ENCODE measurements around the gene PRR3. TPM values are rescaled to one million over a fixed set of nuclear protein-coding genes. Genes with fewer than 3 reads are reported as not detected.

The PRR3 gene
- total and polyA plus RNA-seq, 9 of the 15 experiments (the other 6 are each of a cell fraction or from before 2014, with no cell fraction given) = 23.5 to 59.6 (median 28.8) TPM

DNA sequence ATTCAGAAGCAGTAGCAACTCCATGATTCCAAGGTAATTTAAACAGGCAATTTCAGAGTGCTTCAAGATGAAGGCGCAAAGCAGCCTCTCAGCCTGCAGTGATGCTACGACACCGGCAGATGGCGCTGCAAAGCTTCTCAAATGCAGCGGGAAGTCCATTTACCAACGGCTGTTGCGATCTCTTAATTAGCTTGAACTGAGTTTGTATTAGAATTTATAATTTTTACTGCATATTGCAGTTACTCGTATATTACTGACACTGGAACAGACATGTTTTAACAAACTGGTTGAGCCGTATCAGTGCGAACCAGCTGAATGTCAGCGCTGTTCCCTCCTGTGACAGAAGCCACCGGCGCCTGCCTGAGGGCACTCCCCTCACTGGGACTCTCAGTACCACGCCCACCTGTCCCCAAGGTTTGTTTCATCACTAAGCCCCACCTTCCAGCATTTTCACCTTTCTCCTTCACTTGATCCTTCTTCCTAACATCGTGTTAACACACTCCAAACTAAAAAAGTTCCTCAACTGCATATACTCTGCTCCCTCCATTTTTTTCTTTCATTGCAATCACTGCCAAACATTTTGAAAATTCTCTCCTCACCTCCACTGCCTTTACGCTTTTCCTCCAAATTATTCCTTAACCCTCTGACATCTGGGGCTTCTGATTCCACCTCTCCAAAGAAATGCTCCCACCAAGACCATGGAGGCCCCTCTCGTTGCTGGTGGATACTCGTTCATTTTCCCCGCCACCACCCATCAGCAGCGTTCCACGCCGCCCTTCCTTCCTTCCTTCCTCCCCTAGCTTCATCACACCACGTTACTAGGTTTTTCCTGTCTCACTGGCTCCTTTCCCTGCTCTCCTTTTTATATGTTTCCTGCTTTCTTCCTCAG is 15.3 kb upstream of the PRR3 start (continued):
- TF ChIP-seq, protein P1, sequence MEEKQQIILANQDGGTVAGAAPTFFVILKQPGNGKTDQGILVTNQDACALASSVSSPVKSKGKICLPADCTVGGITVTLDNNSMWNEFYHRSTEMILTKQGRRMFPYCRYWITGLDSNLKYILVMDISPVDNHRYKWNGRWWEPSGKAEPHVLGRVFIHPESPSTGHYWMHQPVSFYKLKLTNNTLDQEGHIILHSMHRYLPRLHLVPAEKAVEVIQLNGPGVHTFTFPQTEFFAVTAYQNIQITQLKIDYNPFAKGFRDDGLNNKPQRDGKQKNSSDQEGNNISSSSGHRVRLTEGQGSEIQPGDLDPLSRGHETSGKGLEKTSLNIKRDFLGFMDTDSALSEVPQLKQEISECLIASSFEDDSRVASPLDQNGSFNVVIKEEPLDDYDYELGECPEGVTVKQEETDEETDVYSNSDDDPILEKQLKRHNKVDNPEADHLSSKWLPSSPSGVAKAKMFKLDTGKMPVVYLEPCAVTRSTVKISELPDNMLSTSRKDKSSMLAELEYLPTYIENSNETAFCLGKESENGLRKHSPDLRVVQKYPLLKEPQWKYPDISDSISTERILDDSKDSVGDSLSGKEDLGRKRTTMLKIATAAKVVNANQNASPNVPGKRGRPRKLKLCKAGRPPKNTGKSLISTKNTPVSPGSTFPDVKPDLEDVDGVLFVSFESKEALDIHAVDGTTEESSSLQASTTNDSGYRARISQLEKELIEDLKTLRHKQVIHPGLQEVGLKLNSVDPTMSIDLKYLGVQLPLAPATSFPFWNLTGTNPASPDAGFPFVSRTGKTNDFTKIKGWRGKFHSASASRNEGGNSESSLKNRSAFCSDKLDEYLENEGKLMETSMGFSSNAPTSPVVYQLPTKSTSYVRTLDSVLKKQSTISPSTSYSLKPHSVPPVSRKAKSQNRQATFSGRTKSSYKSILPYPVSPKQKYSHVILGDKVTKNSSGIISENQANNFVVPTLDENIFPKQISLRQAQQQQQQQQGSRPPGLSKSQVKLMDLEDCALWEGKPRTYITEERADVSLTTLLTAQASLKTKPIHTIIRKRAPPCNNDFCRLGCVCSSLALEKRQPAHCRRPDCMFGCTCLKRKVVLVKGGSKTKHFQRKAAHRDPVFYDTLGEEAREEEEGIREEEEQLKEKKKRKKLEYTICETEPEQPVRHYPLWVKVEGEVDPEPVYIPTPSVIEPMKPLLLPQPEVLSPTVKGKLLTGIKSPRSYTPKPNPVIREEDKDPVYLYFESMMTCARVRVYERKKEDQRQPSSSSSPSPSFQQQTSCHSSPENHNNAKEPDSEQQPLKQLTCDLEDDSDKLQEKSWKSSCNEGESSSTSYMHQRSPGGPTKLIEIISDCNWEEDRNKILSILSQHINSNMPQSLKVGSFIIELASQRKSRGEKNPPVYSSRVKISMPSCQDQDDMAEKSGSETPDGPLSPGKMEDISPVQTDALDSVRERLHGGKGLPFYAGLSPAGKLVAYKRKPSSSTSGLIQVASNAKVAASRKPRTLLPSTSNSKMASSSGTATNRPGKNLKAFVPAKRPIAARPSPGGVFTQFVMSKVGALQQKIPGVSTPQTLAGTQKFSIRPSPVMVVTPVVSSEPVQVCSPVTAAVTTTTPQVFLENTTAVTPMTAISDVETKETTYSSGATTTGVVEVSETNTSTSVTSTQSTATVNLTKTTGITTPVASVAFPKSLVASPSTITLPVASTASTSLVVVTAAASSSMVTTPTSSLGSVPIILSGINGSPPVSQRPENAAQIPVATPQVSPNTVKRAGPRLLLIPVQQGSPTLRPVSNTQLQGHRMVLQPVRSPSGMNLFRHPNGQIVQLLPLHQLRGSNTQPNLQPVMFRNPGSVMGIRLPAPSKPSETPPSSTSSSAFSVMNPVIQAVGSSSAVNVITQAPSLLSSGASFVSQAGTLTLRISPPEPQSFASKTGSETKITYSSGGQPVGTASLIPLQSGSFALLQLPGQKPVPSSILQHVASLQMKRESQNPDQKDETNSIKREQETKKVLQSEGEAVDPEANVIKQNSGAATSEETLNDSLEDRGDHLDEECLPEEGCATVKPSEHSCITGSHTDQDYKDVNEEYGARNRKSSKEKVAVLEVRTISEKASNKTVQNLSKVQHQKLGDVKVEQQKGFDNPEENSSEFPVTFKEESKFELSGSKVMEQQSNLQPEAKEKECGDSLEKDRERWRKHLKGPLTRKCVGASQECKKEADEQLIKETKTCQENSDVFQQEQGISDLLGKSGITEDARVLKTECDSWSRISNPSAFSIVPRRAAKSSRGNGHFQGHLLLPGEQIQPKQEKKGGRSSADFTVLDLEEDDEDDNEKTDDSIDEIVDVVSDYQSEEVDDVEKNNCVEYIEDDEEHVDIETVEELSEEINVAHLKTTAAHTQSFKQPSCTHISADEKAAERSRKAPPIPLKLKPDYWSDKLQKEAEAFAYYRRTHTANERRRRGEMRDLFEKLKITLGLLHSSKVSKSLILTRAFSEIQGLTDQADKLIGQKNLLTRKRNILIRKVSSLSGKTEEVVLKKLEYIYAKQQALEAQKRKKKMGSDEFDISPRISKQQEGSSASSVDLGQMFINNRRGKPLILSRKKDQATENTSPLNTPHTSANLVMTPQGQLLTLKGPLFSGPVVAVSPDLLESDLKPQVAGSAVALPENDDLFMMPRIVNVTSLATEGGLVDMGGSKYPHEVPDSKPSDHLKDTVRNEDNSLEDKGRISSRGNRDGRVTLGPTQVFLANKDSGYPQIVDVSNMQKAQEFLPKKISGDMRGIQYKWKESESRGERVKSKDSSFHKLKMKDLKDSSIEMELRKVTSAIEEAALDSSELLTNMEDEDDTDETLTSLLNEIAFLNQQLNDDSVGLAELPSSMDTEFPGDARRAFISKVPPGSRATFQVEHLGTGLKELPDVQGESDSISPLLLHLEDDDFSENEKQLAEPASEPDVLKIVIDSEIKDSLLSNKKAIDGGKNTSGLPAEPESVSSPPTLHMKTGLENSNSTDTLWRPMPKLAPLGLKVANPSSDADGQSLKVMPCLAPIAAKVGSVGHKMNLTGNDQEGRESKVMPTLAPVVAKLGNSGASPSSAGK (IDR thresholded peaks at IDR 0.05) = no peak
- TF ChIP-seq TBL1XR1 (IDR thresholded peaks at IDR 0.05; ENCODE audit: low read length in 2 of 2) (0 out of 4 replicates have a peak, but pooled peaks of 1 of the 2 experiments have one; percentile 21), C11orf30 (IDR thresholded peaks at IDR 0.05; ENCODE audit: low read depth) (no peak), HDAC1 (IDR thresholded peaks at IDR 0.05) (peak in 1 of 2 experiments; percentile 83; a peak in 2 of 4 replicates), CREM (IDR thresholded peaks at IDR 0.05; ENCODE audit: low read depth) (peak; percentile 79), GATAD2A (IDR thresholded peaks at IDR 0.05) (no peak)
- TF ChIP-seq, protein P2, sequence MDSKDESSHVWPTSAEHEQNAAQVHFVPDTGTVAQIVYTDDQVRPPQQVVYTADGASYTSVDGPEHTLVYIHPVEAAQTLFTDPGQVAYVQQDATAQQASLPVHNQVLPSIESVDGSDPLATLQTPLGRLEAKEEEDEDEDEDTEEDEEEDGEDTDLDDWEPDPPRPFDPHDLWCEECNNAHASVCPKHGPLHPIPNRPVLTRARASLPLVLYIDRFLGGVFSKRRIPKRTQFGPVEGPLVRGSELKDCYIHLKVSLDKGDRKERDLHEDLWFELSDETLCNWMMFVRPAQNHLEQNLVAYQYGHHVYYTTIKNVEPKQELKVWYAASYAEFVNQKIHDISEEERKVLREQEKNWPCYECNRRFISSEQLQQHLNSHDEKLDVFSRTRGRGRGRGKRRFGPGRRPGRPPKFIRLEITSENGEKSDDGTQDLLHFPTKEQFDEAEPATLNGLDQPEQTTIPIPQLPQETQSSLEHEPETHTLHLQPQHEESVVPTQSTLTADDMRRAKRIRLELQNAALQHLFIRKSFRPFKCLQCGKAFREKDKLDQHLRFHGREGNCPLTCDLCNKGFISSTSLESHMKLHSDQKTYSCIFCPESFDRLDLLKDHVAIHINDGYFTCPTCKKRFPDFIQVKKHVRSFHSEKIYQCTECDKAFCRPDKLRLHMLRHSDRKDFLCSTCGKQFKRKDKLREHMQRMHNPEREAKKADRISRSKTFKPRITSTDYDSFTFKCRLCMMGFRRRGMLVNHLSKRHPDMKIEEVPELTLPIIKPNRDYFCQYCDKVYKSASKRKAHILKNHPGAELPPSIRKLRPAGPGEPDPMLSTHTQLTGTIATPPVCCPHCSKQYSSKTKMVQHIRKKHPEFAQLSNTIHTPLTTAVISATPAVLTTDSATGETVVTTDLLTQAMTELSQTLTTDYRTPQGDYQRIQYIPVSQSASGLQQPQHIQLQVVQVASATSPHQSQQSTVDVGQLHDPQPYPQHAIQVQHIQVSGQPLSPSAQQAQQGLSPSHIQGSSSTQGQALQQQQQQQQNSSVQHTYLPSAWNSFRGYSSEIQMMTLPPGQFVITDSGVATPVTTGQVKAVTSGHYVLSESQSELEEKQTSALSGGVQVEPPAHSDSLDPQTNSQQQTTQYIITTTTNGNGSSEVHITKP (IDR thresholded peaks at IDR 0.05; ENCODE audit: partially characterized antibody) = no peak
- TF ChIP-seq, protein P3, sequence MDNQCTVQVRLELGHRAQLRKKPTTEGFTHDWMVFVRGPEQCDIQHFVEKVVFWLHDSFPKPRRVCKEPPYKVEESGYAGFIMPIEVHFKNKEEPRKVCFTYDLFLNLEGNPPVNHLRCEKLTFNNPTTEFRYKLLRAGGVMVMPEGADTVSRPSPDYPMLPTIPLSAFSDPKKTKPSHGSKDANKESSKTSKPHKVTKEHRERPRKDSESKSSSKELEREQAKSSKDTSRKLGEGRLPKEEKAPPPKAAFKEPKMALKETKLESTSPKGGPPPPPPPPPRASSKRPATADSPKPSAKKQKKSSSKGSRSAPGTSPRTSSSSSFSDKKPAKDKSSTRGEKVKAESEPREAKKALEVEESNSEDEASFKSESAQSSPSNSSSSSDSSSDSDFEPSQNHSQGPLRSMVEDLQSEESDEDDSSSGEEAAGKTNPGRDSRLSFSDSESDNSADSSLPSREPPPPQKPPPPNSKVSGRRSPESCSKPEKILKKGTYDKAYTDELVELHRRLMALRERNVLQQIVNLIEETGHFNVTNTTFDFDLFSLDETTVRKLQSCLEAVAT (IDR thresholded peaks at IDR 0.05) = no peak
